Measurements from ENCODE around the gene RPS6KB2.

The RPS6KB2 gene

DNA sequence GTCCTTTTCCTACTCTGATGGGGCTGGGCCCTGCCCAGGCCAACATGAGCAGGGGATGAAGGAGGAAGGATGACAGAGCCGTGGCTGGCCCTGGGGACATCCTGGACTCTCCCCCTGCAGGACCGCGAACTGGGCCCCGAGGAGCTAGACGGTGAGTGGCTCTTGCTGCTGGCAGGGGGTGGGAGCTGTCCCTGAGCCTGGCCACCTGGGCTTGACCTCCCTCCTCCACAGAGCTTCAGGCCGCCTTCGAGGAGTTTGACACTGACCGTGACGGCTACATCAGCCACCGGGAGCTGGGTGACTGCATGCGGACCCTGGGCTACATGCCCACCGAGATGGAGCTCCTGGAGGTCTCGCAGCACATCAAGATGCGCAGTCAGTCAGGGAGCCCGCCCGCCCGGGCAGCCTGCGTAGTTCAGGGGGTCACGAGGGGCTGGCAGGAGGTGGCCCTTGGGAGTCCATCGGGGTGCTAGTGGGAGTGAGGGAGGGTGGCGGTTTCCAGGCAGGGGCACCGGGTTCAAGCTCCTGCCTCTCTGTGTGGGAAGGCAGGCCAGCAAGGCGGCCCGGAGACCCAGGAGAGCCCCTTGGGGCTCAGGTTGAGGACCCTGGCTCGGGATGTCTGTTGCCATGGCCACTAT is 27.9 kb downstream of the RPS6KB2 start:
- H2AFZ ChIP-seq (ENCODE audit: low read length), result no peak overlapping the region
- H3K9ac ChIP-seq (ENCODE audit: low read length), result no peak overlapping the region
- TF ChIP-seq EZH2 (IDR thresholded peaks at IDR 0.05; ENCODE audit: borderline replicate concordance, low read length) (no peak), CTCF (IDR thresholded peaks at IDR 0.05; ENCODE audit: low read length) (no peak)

DNA sequence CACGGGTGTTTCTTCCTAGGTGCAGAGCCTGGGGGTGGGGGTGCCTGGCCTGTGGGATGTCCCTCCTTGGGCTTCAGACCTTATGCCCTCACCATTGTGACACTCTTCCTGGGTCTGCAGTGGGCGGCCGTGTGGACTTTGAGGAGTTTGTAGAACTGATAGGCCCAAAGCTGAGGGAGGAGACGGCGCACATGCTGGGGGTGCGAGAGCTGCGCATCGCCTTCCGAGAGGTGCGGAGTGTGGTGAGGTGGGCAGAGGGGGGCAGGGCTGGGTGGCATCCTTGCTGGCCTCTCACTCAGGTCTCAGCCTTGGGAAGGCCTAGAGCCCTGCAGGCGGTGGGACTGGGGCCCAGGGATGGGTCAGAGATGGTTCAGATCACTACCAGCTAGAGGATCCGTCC is 29.2 kb downstream of the RPS6KB2 start:
- H3F3A ChIP-seq (ENCODE audit: insufficient read depth, low read length), result peaks cover 11% of the 10 kb centered on the region; the same call in 1 of the 2 replicates
- H3K9me3 ChIP-seq (ENCODE audit: low read length), result no peaks in the 10 kb centered on the region
- no peak overlapping the region for H3K9ac ChIP-seq (ENCODE audit: low read length)
- no peaks in the 10 kb centered on the region for H4K20me1 ChIP-seq (ENCODE audit: insufficient read depth, low read length)
- no peaks in the 10 kb centered on the region for H3K36me3 ChIP-seq (ENCODE audit: insufficient read depth, low read length)
- no peak overlapping the region for H3K27ac ChIP-seq (ENCODE audit: low read depth, low read length, poor library complexity, severe bottlenecking)
- H3K9me2 ChIP-seq (ENCODE audit: low read depth, low read length), result no peaks in the 10 kb centered on the region
- TF ChIP-seq EZH2 (IDR thresholded peaks at IDR 0.05; ENCODE audit: borderline replicate concordance, low read length), result no peak
- TF ChIP-seq CTCF (IDR thresholded peaks at IDR 0.05; ENCODE audit: low read length), result no peak
- H3K79me2 ChIP-seq (ENCODE audit: insufficient read depth, low read length), result no peaks in the 10 kb centered on the region
- H3K4me1 ChIP-seq (ENCODE audit: insufficient read depth, low read length, severe bottlenecking), result peaks cover 39% of the 10 kb centered on the region
- no peaks in the 10 kb centered on the region for H3K27me3 ChIP-seq (ENCODE audit: insufficient read depth, low read length)
- H3K4me2 ChIP-seq (ENCODE audit: low read length), result no peak overlapping the region
- no peak overlapping the region for H3K4me3 ChIP-seq (ENCODE audit: low read depth, low read length, poor library complexity, severe bottlenecking)
- no peak overlapping the region for H2AFZ ChIP-seq (ENCODE audit: low read length)

More for the DNA sequence above, 27.9 kb downstream of the RPS6KB2 start:
- Histone ChIP-seq H3F3A (ENCODE audit: insufficient read depth, low read length) (peaks cover 8% of the 10 kb centered on the region; the same call in 1 of the 2 replicates), H3K36me3 (ENCODE audit: insufficient read depth, low read length) (no peaks in the 10 kb centered on the region), H3K27ac (ENCODE audit: low read depth, low read length, poor library complexity, severe bottlenecking) (no peak overlapping the region), H3K4me3 (ENCODE audit: low read depth, low read length, poor library complexity, severe bottlenecking) (no peak overlapping the region), H3K4me2 (ENCODE audit: low read length) (no peak overlapping the region), H4K20me1 (ENCODE audit: insufficient read depth, low read length) (no peaks in the 10 kb centered on the region), H3K9me2 (ENCODE audit: low read depth, low read length) (no peaks in the 10 kb centered on the region), H3K9me3 (ENCODE audit: low read length) (no peaks in the 10 kb centered on the region), H3K4me1 (ENCODE audit: insufficient read depth, low read length, severe bottlenecking) (peaks cover 30% of the 10 kb centered on the region), H3K79me2 (ENCODE audit: insufficient read depth, low read length) (no peaks in the 10 kb centered on the region), H3K27me3 (ENCODE audit: insufficient read depth, low read length) (no peaks in the 10 kb centered on the region)

- TF ChIP-seq EZH2 (IDR thresholded peaks at IDR 0.05; ENCODE audit: borderline replicate concordance, low read length) (no peak), CTCF (IDR thresholded peaks at IDR 0.05; ENCODE audit: low read length) (no peak)
- H3K4me3 ChIP-seq (ENCODE audit: low read depth, low read length, poor library complexity, severe bottlenecking), result no peak overlapping the region
- H3K36me3 ChIP-seq (ENCODE audit: insufficient read depth, low read length), result no peaks in the 10 kb centered on the region
- H3K9me3 ChIP-seq (ENCODE audit: low read length), result no peaks in the 10 kb centered on the region
- no peaks in the 10 kb centered on the region for H3K79me2 ChIP-seq (ENCODE audit: insufficient read depth, low read length)
- H3K9ac ChIP-seq (ENCODE audit: low read length), result peak overlapping the region; percentile 64; the same call in 1 of the 2 replicates
- no peaks in the 10 kb centered on the region for H3K27me3 ChIP-seq (ENCODE audit: insufficient read depth, low read length)
- peaks cover 39% of the 10 kb centered on the region for H3K4me1 ChIP-seq (ENCODE audit: insufficient read depth, low read length, severe bottlenecking)
- H3F3A ChIP-seq (ENCODE audit: insufficient read depth, low read length), result peaks cover 11% of the 10 kb centered on the region; the same call in 1 of the 2 replicates
- H4K20me1 ChIP-seq (ENCODE audit: insufficient read depth, low read length), result no peaks in the 10 kb centered on the region
- H3K9me2 ChIP-seq (ENCODE audit: low read depth, low read length), result no peaks in the 10 kb centered on the region
- H3K4me2 ChIP-seq (ENCODE audit: low read length), result peak overlapping the region; percentile 79; the same call in 1 of the 2 replicates
- H2AFZ ChIP-seq (ENCODE audit: low read length), result no peak overlapping the region
- peak overlapping the region; percentile 99 for H3K27ac ChIP-seq (ENCODE audit: low read depth, low read length, poor library complexity, severe bottlenecking)
Measured at GRCh38 chr11:67458266-67458665, 30.0 kb downstream of the RPS6KB2 start.

All from OCI-LY1 (cell line).